ENCODE results near the gene GJC1.
"Not testable (repeated sequence)": the region's sequence is repeated elsewhere in the genome, so short reads cannot be mapped to it uniquely, and the experiment has no call there.

The GJC1 gene

DNA sequence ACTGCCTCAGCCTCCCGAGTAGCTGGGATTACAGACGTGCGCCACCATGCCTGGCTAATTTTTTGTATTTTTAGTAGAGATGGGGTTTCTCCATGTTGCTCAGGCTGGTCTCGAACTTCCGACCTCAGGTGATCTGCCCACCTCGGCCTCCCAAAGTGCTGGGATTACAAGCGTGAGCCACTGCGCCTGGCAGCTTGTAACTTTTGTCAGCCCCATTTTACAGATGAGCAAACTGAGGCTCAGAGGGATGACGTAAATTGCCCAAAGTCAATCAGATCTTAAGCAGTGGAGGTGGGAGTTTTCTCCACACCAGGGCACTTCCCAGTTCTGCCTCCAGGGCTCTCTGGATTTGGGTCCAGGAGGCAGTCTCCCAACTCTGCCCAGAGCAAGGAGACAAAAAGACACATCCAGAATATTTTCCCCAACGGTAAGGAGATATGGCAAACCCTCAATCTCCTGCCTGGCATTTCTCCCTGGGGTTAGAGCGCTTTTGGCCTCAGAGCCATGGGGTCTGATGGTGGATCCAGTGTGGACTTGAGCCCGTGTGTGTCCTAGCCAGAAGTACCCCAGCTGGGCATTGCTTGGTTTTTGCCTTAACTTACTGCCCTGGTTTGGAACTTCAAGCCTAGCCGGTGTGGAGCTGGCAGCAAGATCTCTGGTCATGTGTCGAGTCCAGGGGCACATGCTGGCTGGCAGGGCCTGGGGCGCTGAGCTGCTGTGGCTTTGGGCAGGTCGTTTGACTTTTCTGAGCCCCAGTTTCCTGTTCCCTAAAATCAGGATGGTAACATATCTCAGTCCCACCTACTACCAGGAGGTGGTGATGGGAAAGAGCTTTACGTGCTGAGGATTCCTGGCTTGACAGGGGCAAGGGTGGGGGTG, 67.9 kb downstream of the GJC1 start:
- DNase-seq (ENCODE audit: low spot score): no peak

DNA sequence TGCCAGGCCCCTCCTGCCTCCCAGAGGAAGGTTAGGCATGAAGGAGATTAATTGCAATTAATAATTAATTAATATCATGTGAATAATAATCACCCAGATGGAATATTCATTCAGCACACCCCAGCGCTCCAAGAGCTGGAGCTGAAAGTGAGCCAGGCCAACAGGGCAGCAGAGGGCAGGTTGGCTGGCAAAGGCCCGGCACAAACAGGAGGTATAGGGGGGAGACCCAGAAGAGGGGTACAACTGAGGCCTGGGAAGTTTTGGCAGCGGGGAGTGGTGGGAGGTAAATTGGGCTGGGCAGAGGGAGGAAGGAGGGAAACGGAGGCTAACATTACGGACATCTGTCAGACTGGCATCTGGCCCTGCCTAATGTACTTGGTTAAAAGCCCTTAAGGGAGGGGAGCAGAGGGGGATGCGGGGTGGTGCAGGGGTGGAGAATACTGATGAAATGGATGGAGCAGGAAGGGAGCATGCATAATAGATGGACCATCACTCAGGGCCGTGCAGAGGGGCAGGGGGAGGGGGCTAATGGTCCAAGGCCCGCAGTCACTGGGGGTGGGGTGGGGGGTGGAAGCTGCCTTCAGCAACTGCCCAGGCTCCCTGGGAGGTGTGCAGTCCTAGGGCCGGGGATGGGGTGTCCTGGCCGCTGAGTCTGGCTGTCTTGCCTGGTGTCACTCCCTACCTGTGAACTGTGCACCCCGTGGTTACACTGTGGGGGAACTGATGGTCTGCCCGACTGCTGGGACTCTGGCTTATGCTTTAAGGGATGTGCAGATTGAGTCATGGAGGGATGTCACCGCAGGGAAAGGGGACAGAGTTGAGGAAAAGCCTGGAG, 69.4 kb downstream of the GJC1 start:
- no peak for DNase-seq (ENCODE audit: low spot score)

DNA sequence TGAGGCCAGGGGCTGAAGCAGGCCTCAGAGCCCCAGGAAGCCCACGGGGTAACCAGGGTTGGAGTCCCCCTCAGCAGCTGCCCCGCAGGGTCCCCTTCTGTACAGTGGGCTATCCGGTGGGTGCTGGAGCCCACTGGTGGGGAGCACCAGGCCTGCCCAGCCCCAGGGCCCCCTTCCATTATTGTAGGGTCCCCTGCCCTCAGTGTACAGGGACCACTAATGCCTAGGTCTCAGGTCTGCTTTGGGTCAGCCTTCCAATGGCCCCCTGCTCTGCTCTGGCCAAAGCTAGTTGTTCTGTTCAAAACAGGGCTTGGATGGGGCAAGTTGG, 70.2 kb downstream of the GJC1 start:
- no peak for DNase-seq (ENCODE audit: low spot score)

DNA sequence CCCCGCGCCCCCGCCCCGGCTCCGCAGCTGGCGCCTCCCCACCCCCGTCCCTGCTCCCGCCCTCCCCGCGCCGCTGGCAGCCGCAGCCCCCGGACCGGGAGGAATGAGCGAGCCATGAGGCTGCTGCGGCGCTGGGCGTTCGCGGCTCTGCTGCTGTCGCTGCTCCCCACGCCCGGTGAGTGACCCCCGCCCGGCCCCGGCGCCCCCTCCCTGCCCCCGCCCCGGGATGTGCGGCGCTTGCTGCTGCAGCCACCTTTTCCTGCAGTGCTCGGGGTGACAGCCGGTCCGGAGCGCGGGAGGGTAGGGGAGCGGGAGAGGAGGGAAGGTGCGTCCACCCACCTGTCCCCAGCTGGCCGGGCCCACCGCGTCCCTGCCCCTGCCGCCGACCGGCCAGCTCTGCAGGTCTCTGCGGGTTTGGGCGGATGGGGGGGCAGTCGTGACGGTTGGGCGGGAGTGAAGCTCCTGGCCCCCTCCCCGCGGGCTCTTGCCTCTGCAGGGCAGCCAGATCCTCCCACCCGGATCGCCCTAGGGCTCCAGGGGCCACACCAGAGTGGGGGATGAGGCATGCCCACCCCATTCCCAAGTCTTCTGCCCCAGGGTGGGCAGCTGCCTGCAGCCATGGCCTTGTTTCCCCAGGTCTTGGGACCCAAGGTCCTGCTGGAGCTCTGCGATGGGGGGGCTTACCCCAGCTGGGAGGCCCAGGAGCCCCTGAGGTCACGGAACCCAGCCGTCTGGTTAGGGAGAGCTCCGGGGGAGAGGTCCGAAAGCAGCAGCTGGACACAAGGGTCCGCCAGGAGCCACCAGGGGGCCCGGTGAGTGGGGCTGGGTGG, 70.8 kb downstream of the GJC1 start:
- DNase-seq (ENCODE audit: low spot score): peak; percentile 68

DNA sequence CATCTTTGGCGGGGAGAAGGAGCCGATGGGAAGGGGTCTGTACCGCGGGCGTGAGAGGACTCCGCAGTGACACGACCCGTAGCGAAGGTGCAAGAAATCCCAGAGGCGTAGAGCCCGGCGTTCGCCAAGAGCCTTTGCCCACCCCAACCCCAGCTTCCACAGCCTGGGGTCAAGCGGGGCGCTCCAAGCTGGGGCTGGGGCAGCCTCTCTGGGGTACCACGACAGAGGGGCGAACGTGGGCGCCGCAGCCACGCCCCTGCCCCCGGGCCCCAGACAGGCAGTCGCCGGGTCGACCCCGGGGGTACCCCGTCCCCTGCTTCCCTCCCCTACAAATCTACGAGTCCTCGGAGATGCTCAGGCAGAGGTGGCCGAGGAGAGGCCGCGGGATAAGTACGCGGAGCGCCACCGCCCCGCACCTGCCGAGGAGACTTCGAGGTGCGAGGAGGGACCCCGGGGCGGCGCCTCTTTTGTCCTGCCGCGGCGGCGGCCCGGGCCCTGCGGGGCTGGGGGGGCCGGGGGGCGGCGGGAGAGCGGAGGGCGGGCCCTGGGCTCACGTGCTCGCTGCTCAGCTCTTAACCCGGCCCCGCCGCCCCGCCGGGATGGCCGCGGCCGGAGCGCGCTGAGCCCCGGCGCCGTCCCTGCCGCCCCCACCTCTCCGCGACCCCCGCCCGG, 71.5 kb downstream of the GJC1 start, which contains the start of gene ADAM11:
Gene ADAM11, plus strand, starts transcription at position 575 of the 672 bp plus-strand sequence. CDS start 212 bp downstream, outside the sequence.
- DNase-seq (ENCODE audit: low spot score): no peak

DNA sequence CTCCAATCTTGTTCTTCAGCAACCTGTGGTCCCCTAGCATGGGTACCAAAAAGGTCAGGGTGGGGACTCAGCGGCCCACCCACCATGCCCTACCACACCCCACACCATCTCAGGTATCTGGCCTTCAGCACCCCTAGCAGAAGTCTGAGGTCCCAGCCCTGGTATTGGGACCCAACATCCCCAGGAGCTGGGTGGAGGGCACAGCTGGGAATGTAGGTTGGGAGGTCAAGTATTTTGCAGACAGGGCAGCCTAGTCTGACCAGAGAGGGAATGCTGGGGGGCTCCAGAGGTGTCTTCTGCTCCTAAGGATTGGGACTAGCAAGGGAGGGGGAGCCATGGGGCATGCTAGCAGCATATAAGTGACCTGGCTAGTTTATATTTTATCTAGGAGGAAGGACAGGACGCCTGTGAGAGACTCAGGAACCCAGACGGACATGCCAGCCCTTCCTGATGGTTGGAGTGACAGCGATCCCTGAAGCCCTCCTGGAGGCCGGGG, 72.1 kb downstream of the GJC1 start:
- DNase-seq (ENCODE audit: low spot score): no peak

DNA sequence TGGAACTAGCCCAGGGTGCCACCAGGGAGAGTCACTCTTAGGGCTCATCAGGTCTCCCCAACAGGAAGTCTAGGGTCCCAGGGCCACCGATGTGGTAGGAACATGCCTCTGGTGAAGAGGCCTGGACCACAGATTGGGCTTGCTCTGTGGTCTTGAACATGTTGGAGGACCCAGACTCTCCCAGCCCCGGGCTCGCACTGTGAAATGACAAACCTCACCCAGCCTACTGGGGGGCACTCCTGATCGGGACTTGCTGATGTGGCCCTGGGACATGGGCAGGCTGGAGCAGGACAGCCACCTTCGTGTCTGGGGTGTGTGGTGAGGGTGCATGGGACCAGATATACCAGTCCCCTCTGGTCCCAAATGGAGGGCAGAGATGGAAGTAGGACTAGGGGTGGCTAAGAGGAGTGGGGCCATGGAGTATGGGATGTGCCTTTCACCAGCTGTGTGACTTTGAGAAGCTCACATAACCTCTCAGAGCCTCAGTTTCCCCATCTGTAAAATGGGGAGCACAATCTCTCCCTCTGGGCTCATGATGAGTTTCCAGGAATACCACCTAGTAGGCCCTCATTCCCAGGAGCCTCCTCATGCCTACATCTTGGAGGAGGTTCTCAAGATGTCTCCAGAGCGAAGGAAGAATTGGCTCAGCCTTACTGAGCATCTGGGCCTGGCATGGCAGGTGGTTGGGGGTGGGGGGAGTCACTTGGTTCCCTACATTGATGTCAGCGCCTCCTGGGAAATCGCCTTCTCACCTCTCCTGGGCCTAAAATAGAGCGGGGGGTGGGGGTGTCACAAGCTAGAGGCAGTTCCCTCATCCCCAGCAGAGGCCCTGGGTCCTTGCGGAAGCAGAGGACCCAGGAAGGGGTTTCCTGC, 72.8 kb downstream of the GJC1 start:
- DNase-seq (ENCODE audit: low spot score): no peak

DNA sequence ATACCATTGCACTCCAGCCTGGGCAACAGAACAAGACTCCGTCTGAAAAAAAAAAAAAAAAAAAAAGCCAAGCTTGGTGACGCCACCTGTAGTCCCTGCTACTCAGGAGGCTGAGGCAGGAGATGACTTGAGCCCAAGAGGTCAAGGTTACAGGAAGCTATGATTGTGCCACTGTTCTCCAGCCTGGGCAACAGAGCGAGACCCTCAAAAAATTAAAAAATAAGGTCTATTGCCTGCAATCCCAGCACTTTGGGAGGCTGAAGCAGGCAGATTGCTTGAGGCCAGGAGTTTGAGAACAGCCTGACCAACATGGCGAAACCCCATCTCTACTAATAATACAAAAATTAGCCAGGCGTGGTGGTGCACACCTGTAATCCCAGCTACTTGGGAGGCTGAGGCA, 74.9 kb downstream of the GJC1 start:
- DNase-seq (ENCODE audit: low spot score): not testable (repeated sequence)

DNA sequence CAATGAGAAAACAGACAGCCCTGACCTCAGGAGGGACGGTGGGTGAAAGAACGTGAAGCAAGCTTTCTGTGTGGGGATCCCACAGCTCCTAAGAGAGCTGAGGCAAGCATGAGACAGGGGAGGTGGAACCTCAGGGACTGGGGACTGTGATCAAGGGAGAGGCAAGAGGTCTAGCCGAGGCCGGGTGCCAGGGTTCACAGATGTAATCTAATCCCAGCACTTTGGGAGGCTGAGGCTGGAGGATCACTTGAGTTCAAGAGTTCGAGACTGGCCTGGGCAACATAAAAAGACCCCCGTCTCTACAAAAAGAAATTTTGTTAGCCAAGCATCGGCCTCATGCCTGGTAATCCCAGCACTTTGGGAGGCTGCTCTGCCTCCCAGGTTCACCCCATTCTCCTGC, 75.8 kb downstream of the GJC1 start:
- no peak for DNase-seq (ENCODE audit: low spot score)

DNA sequence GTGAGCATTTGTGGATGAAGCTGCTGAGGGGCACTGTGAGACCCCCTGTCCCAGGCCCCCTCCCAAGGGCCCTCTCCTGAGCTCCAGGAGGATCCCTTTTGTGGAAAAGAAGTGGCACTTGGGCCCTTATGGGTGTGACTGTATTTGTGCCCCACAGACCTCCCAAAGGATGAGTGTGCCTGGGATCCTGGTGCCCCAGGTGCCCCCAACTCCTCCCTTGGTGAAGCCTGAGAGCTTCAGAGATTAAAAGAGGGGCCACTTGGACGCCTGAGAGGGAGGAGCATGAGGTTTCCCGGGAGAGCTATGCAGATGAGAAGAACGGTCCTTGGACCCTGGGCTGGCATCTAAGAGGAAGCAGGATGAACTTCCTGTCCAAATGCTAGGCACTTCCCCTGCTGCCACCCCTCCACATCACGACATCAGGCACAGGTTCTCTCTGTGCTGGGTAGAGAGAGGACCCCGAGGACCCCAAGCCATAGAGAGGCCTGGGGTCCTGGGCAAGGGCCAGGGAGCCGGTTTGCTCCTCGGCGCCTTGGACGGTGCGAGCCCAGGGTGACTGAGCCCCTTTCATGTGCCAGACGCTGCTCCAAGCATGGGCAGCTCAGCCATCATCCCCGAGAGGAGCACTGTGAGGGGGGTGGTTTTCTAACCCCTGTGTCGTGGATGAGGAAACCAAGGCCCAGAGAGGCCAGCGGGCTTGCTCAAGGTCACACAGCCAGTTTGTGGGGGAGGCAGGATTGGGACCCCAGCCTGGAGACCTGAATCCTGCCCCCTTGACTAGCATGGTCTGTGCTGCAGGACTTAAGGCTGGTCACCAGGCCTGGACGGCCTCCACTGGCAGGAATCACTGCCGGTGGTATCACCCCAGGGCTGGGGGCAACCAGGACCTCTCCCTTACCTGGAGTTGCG, 76.9 kb downstream of the GJC1 start:
- no peak for DNase-seq (ENCODE audit: low spot score)

DNA sequence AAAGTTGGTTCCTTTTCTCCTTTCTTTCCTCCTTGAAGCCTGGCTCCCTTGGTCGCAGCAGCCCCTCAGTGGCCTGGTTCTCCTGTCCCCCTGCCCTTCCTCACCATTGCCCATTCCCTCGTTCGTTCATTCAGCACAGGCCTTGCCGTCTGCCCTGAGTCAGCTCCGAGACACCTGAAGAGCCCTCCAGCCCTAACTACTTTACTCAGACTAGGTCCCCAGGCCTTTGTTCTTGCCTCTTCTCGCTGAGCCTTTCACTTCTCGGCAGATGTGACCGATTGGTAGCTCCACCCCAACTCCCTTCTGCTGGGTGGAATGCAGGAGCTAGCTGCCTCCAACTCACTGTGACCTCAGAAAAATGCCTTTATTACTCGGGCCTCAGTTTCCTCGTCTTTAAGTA, 78.3 kb downstream of the GJC1 start:
- no peak for DNase-seq (ENCODE audit: low spot score)

DNA sequence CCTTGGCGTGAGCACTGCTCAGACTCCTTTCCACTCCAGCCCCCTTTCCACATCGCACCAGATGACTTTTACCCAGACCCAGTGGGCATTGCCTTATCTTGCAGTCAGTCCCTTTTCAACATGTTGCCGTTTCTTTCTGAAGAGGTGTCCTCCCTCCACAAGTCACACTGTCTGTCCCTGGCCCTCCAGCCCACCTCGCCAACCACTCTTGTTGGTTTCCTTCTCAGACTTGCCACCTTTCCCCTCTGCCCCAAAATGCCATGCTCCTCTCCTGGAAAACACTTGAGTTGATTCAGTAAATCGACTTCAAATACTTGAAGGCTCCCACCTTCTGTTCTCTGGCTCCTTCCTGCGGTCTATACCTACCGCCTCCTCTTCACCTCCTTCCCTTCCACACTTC, 78.8 kb downstream of the GJC1 start:
- DNase-seq (ENCODE audit: low spot score): no peak

DNA sequence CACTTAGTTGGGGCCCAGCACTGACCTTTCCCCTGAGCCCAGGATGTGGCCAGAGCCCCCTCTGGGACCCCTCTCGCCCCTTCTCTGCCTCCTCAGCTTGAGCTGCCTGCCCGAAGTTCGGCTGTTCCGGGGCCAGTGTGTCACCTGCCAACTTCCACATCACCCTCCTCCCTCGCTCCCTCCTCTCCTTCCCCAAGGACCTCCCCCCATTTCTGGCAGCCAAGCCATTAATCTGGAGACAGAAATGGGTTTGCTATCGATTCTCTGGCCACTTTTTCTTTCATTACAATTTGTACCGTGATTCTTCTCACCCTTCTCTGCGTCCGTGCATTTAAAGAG, 80.1 kb downstream of the GJC1 start:
- no peak for DNase-seq (ENCODE audit: low spot score)

DNA sequence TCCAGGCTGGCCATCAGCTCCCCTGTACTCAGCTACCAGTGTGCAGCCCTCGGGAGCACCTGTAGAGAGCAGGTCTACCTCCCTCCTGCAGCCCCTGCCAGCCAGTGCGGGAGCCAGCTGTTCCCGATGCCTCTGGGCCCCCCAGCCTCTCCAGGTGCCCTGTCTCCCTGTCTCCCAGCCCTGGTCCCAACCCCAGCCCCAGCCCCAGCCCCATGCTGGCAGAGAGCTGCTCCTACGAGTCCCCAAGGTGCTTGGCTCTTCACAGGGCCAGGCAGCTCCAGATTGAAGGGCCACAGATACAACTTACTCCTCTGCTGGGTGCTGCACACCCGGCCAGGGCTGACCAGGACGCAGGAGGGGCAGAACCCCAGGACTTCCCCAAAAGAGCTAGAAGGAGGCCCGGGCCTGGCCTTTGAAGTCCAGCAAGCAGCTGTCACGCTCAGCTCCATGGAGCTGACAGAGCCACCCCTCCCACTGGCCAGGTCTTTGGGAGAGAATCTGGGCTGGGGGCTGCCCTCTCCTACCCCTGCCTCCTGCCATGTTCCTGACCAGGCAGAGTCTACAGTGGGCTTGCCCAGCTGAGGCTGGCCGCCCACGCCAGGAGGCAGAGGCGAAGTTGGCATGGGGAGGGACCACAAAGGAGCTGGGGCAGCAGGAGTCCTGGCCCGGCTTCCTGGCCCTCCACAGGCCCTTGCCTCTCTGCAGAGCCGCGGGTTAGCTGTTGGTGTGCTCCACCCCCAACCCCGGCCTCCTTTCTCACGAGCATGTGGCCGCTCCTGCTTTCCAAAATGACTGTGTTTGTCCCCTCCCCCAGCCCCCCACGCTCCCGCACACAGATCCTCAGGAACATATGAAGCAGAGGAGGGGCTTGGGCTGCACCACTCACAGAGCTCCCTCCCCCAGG, 80.8 kb downstream of the GJC1 start:
- no peak for DNase-seq (ENCODE audit: low spot score)
